ENCODE measurements around the gene KCTD20.

KCTD20 gene

DNA sequence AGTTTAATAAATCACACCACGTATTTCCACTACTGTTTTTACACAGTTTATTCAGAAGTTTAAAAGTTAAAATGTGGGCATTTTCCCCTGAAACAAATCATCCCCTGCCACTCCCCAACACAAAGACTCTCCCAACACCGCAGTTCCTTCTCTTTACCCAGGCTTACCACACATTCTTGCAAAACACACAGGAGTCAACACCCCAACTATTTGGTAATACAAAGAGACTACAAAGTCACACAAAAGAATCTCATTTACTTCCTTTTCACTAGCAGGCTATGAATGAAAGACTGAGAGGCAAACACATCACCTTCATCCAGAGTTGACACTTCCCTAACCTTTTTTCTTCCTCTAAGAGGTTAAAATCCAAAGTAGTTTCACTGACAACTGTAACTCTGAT lies 51.1 kb downstream of the KCTD20 start:
- Mint-ChIP-seq H3K9me3 (no peaks in the 10 kb centered on the region), H3K27me3 (ENCODE audit: low read depth) (no peaks in the 10 kb centered on the region), H3K27ac (no peak overlapping the region), H3K36me3 (ENCODE audit: low read depth) (peaks cover 68% of the 10 kb centered on the region), H3K4me1 (ENCODE audit: low read depth) (peaks cover 7% of the 10 kb centered on the region), H3K4me3 (no peak overlapping the region)

DNA sequence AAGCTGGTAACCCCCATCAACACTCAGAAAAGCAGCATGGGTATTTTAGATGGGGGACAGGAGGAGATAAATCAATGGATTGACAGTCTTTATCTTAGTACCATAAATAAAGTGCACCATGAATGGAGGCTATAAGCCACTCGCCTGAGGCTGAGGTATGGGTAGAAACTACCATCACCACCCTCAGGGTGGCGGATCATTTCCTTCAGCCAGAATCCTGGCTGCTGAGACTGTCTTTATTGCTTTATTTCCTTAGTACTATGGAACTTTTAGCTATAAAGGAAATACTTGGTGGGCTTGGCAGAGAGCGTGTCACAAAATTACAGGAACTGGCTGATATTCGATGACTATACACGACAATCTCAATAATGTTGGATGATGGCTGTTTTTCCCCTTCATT lies 52.3 kb downstream of the KCTD20 start:
- H3K9me3 Mint-ChIP-seq: no peaks in the 10 kb centered on the region
- no peak overlapping the region for H3K27ac Mint-ChIP-seq
- H3K27me3 Mint-ChIP-seq (ENCODE audit: low read depth): no peaks in the 10 kb centered on the region
- H3K4me3 Mint-ChIP-seq: no peak overlapping the region
- H3K36me3 Mint-ChIP-seq (ENCODE audit: low read depth): peaks cover 67% of the 10 kb centered on the region
- H3K4me1 Mint-ChIP-seq (ENCODE audit: low read depth): peaks cover 12% of the 10 kb centered on the region

DNA sequence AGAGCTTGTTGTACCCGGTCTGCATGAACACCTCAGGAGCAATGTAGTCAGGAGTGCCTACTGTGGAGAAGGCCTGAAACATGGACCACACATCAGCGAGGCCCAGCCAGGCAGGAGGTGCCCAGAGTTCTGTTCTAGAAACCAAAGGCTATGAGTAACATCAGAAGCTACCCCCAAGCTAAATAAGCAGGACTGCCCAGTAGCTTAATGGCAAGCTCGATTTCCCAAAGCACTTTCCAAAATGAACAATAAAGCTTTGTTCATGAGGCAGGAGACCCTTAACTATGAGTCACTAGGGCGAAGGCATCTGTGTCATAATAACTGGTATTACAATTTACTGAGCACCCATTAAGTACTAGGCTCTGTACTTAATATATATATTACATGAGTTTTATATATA lies 57.1 kb downstream of the KCTD20 start:
- Mint-ChIP-seq H3K27me3 (ENCODE audit: low read depth) (no peaks in the 10 kb centered on the region), H3K36me3 (ENCODE audit: low read depth) (peaks cover 48% of the 10 kb centered on the region), H3K4me1 (ENCODE audit: low read depth) (peaks cover 8% of the 10 kb centered on the region)

DNA sequence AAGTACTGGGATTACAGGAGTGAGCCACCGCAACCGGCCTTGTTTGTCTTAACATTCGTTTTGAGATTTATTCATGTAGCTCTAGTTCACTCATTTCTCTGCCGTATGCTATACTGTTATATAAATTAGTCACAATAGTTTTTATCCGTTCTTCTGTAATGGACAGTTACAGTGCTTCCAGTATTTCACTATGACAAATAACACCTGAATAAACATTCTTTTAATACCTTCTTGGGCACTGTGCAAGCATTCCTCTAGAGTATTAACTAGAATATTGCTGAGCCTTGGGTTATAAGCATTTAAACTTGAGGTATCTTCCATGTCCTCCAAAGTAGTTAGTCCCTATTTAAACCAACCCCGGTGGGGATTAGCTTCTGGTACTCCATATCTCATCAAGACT lies 58.9 kb downstream of the KCTD20 start:
- H3K36me3 Mint-ChIP-seq (ENCODE audit: low read depth): peaks cover 50% of the 10 kb centered on the region
- H3K27me3 Mint-ChIP-seq (ENCODE audit: low read depth): no peaks in the 10 kb centered on the region
- no peak overlapping the region for H3K27ac Mint-ChIP-seq
- no peaks in the 10 kb centered on the region for H3K9me3 Mint-ChIP-seq
- peaks cover 16% of the 10 kb centered on the region for H3K4me1 Mint-ChIP-seq (ENCODE audit: low read depth)
- H3K4me3 Mint-ChIP-seq: no peak overlapping the region

More for the DNA sequence above, 57.1 kb downstream of the KCTD20 start:
- no peaks in the 10 kb centered on the region for H3K9me3 Mint-ChIP-seq
- H3K27ac Mint-ChIP-seq: no peak overlapping the region
- no peak overlapping the region for H3K4me3 Mint-ChIP-seq

DNA sequence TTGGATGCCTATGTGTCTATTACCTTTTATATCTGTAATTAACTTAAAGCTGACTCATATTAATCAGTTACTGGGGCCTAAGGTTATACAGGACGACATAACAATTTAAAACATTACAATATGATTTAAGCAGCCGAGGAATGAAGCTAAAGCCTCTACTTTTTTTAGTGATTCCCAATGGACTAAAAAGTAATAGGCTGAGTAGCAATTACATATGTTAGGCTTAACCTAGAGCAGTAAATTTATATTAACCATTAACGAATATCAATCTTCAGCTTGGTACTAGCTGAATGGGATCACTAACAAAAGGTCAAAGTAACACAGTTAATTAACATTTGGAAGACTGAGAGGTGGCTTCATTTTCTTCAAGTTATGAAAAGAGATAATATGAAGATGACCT lies 61.4 kb downstream of the KCTD20 start:
- Mint-ChIP-seq H3K36me3 (ENCODE audit: low read depth) (peaks cover 45% of the 10 kb centered on the region), H3K4me1 (ENCODE audit: low read depth) (peaks cover 17% of the 10 kb centered on the region), H3K4me3 (no peak overlapping the region), H3K9me3 (no peaks in the 10 kb centered on the region), H3K27ac (no peak overlapping the region), H3K27me3 (ENCODE audit: low read depth) (no peaks in the 10 kb centered on the region)

DNA sequence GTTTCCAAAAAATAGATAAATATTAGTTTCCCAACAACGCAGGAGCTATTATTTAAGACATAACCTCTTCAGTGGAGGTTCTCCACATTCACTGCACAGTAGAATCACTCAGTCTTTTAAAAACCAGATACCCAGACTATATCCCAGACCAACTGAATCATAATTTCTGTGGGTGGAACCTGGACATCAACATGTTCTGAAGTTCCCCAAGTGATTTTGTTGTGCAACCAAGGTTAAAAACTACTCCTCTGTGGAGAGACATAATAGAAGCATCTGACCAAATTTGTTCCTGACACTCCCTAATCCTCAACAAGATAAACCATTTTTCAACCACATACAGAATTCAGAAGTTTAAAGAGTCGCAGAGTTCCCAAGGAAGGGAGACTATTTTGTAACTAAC lies 62.2 kb downstream of the KCTD20 start:
- peaks cover 15% of the 10 kb centered on the region for H3K4me1 Mint-ChIP-seq (ENCODE audit: low read depth)
- H3K4me3 Mint-ChIP-seq: no peak overlapping the region
- no peaks in the 10 kb centered on the region for H3K27me3 Mint-ChIP-seq (ENCODE audit: low read depth)
- H3K27ac Mint-ChIP-seq: no peak overlapping the region
- H3K9me3 Mint-ChIP-seq: no peaks in the 10 kb centered on the region
- H3K36me3 Mint-ChIP-seq (ENCODE audit: low read depth): peaks cover 40% of the 10 kb centered on the region

DNA sequence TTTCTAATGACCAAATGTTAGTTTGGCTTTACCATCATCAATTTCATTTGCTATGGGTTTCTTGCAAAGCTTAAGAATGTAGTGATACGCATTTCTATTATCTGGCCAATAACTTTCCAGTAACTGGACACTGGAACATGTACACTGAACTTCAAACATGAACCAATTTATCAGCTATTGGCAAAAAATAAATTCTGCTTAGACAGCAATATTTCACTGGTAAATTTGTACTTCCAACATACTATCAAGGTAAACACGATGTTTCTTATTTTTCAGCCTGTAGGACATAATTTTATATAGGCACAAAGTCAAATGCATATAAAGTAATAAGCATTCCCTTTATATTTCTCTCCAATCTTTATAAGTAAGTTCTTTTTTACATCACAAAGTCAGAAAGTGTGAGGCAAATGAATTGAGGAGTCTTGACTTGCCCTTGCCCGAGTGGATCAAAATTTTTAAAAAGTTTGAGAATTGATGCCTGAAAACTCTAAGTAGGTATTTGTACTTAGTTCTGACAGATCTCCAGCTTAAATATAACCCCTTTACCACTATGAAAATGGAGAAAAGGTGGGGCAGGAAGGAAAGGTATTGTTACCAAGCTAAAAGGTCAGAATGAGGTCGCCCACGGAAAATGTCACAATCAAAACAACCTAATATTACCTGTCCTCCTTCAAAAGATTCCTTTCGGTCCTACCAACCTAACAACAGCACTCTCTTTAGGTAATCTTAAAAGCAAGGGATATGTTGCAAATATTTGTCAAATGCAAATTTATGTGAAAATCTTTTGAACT lies 63.1 kb downstream of the KCTD20 start:
- no peaks in the 10 kb centered on the region for H3K9me3 Mint-ChIP-seq
- H3K4me3 Mint-ChIP-seq: no peak overlapping the region
- H3K27me3 Mint-ChIP-seq (ENCODE audit: low read depth): no peaks in the 10 kb centered on the region
- peaks cover 15% of the 10 kb centered on the region for H3K4me1 Mint-ChIP-seq (ENCODE audit: low read depth)
- H3K36me3 Mint-ChIP-seq (ENCODE audit: low read depth): peaks cover 40% of the 10 kb centered on the region
- H3K27ac Mint-ChIP-seq: no peak overlapping the region

DNA sequence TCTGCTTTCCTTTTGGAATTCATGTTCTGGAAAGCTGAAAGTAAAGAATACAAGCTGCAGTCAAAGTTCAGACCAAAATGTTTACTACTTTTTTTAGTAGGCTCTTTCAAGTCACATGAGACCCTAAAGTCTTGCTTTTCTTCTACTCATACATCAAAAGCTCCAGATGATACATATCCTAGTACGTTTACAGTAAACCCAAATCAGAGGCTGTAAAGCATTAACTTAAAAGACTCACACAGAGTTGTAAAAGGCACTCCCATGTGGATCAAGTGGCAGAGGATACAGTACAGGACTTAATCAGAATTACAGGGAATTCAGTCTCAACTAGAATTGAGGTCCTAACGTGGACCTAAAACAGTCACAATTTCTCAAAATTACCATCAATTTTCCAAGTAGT lies 63.8 kb downstream of the KCTD20 start:
- Mint-ChIP-seq H3K9me3 (no peaks in the 10 kb centered on the region), H3K4me3 (no peak overlapping the region), H3K27ac (no peak overlapping the region), H3K27me3 (ENCODE audit: low read depth) (no peaks in the 10 kb centered on the region), H3K36me3 (ENCODE audit: low read depth) (peaks cover 40% of the 10 kb centered on the region), H3K4me1 (ENCODE audit: low read depth) (peaks cover 15% of the 10 kb centered on the region)

DNA sequence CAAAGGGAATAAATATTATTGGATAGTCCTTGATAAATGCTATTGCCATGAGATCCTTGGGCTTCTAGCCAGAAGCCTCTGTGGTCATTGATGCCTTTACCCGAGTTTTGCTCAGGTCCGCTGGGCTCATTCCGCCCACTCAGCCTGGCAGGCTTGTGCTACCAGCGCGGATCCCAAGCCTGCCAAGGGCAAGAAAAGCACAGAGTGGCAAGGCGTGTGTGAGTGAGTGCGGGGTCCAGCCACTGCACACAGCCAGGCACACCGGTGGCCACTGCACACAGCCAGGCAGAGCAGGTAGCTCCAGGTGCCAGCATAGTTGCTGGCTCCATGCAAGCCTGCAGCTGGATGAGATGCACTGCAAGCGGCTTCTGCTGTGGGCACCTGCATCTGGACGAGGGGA lies 65.7 kb downstream of the KCTD20 start:
- no peak overlapping the region for H3K4me3 Mint-ChIP-seq
- H3K27ac Mint-ChIP-seq: no peak overlapping the region
- H3K27me3 Mint-ChIP-seq (ENCODE audit: low read depth): no peaks in the 10 kb centered on the region

DNA sequence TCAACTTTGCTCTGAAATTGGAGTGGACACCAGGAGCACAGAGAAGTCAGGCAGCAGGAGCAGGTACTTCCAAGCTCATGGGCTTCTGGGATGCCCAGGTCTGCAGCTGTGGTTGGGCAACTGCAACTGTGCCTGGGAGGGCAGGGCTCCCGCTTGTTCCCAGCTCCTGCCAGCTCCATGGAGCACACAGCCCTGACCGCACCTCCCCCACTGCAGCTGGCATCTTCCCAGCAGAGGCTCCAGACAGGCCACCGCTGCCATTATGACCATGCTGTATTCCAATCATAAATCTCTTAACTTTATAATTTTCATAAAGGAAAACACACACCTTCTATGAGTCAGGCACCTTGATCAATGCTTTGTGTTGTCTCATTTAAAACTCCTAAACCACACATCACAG lies 67.6 kb downstream of the KCTD20 start:
- H3K4me3 Mint-ChIP-seq: no peak overlapping the region
- no peaks in the 10 kb centered on the region for H3K9me3 Mint-ChIP-seq
- H3K36me3 Mint-ChIP-seq (ENCODE audit: low read depth): peaks cover 41% of the 10 kb centered on the region
- H3K27ac Mint-ChIP-seq: no peak overlapping the region
- peaks cover 23% of the 10 kb centered on the region for H3K4me1 Mint-ChIP-seq (ENCODE audit: low read depth)
- H3K27me3 Mint-ChIP-seq (ENCODE audit: low read depth): no peaks in the 10 kb centered on the region

More for the DNA sequence above, 65.7 kb downstream of the KCTD20 start:
- peaks cover 17% of the 10 kb centered on the region for H3K4me1 Mint-ChIP-seq (ENCODE audit: low read depth)
- no peaks in the 10 kb centered on the region for H3K9me3 Mint-ChIP-seq
- H3K36me3 Mint-ChIP-seq (ENCODE audit: low read depth): peaks cover 44% of the 10 kb centered on the region

DNA sequence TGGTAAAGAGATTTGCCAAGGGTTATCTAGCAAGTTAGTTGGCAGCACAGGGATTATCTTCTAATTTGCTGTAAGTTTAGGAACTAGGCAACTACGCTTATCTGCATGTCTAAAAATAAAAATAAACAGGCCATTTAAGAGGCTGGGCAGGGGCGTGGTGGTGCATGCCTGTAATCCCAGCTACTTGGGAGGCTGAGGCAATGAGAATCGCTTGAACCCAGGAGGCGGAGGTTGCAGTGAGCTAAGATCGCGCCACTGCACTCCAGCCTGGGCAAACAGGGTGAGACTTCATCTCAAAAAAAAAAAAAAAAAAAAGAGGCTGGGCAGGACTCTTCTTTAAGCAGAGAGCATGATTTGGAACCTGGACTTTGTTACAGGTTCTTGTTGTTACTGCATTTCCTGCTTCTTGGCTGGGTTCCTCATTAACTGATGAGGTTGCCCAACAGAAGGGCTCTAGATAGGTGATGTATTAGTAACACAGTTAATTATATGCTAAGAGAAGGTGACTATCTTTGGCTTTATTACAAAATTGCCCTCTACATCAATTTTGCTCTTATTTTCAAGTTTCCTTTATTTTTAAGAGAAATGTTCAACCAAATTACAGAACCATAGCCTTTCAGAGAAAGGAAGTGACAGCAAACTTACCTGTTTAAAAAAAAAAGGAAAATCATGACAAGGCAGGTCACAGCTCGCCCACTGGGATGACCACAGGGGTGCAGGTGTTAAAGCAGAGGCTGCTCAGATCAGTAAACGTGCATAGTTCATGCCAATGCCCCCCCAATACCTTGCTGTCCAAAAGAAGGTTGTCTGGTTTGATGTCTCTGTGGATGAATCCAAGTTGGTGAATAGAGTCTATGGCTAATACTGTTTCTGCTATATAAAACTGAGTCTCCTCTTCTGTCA lies 72.0 kb downstream of the KCTD20 start:
- peaks cover 44% of the 10 kb centered on the region for H3K36me3 Mint-ChIP-seq (ENCODE audit: low read depth)
- H3K4me3 Mint-ChIP-seq: no peak overlapping the region
- H3K27ac Mint-ChIP-seq: peak overlapping the region; percentile 9
- no peaks in the 10 kb centered on the region for H3K9me3 Mint-ChIP-seq
- H3K4me1 Mint-ChIP-seq (ENCODE audit: low read depth): peaks cover 25% of the 10 kb centered on the region
- no peaks in the 10 kb centered on the region for H3K27me3 Mint-ChIP-seq (ENCODE audit: low read depth)

DNA sequence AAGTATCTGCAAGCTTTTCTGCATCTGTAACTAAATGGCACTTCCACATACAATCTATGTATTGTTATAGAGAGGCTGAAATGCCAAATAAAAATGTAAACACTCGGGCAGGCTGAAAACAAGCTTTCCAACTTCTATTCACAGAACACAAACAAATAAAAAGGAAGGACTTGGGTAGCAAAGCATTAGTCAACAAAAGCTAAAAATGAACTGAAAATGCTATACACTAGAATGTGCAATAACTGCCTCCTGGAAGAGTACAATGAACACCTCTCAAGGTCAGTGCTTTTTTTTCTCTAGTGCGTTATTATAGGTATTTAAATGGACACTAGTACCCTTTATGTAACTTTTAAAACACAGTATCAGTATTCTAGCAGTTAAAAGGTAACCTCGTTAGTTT lies 73.0 kb downstream of the KCTD20 start:
- Mint-ChIP-seq H3K4me3 (no peak overlapping the region), H3K9me3 (no peaks in the 10 kb centered on the region), H3K4me1 (ENCODE audit: low read depth) (peaks cover 29% of the 10 kb centered on the region), H3K36me3 (ENCODE audit: low read depth) (peaks cover 54% of the 10 kb centered on the region), H3K27ac (no peak overlapping the region), H3K27me3 (ENCODE audit: low read depth) (no peaks in the 10 kb centered on the region)

DNA sequence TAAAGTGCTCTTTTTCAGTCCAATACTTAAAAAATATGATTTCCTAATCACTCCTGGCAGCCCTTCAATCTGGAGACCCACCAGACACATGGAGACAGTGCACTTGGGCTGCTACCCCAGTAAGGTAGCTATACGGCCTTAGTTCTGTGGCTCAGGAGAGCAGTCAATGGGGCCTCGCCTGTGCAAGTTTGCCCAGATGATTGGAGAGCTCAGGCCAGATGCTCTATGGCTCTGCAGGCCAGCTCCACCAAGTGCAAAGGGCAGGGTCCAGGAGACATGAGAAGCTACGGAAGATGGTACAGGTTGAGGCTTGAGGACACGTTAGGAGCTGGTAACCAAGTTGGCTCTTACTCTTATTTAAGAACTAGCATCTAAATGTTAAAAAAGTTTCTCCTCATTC lies 73.8 kb downstream of the KCTD20 start:
- peaks cover 56% of the 10 kb centered on the region for H3K36me3 Mint-ChIP-seq (ENCODE audit: low read depth)
- no peak overlapping the region for H3K27ac Mint-ChIP-seq
- no peaks in the 10 kb centered on the region for H3K27me3 Mint-ChIP-seq (ENCODE audit: low read depth)
- H3K9me3 Mint-ChIP-seq: no peaks in the 10 kb centered on the region
- H3K4me1 Mint-ChIP-seq (ENCODE audit: low read depth): peaks cover 29% of the 10 kb centered on the region
- H3K4me3 Mint-ChIP-seq: no peak overlapping the region

DNA sequence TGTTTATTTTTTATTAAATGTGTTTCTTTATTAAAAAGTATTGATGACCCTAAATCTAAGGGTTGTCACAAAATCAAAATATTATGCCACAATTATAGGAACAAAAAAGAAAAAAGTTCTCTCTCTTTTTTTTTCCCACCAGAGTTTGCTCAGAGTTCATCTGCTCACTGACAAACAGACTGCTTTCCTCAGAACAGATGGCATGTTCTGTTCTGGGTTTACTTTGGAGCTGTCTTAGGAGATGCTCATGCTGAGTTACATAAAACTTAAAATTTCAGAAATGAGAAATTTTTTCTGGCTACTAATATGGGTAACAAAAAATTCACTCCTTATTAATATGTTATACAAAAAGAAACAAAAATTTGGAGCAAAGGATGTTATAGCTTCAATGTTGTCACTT lies 74.2 kb downstream of the KCTD20 start:
- H3K36me3 Mint-ChIP-seq (ENCODE audit: low read depth): peaks cover 54% of the 10 kb centered on the region

DNA sequence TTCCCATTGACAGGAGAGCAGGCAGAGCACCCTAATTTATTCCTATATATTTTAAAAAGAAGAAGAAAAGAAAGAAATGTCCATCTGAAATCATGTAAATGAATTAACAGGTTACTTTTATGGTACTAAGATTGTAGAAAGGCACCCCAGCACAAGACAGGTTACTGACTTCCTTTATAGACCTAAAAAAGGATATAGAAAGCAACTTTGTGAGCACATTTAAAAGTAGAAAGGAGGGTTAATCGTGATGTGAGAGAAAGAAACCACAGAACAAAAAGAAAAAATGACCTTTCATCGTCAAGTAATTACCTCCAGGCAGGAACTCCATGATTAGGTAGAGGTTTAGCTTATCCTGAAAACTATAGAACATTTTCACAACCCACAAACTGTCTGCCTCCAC lies 74.6 kb downstream of the KCTD20 start:
- H3K4me3 Mint-ChIP-seq: no peak overlapping the region
- no peaks in the 10 kb centered on the region for H3K9me3 Mint-ChIP-seq
- H3K4me1 Mint-ChIP-seq (ENCODE audit: low read depth): peaks cover 27% of the 10 kb centered on the region
- H3K27ac Mint-ChIP-seq: no peak overlapping the region
- peaks cover 55% of the 10 kb centered on the region for H3K36me3 Mint-ChIP-seq (ENCODE audit: low read depth)
- no peaks in the 10 kb centered on the region for H3K27me3 Mint-ChIP-seq (ENCODE audit: low read depth)

More for the DNA sequence above, 74.2 kb downstream of the KCTD20 start:
- no peaks in the 10 kb centered on the region for H3K9me3 Mint-ChIP-seq
- no peak overlapping the region for H3K27ac Mint-ChIP-seq
- no peaks in the 10 kb centered on the region for H3K27me3 Mint-ChIP-seq (ENCODE audit: low read depth)
- peaks cover 29% of the 10 kb centered on the region for H3K4me1 Mint-ChIP-seq (ENCODE audit: low read depth)
- H3K4me3 Mint-ChIP-seq: no peak overlapping the region
